ENCODE data around the gene CFAP157.

DNA sequence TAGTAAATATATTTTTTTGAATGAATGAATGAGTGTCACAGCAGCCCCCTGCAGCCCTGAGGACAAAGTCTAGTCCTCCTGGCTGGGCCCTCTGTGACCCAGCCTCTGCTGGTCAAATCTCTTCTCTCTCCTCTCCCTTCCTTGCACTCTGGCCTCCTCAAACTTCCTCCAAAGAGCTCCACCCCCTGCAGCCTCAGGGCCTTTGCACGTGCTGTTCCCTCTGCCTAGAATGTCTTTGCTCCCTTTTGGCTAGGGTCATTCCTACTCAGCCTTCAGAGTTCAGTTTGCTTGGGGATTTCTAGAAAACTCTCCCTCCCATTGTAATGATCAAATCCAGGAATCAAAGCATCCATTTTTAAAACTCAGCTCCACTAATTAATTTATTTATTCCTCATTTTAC, 58.6 kb downstream of the CFAP157 start:
- TF ChIP-seq CTCF (IDR thresholded peaks at IDR 0.05), result no peak
- no peak for TF ChIP-seq POLR2AphosphoS5 (IDR thresholded peaks at IDR 0.05)
